WTC11 (cell line): ENCODE measurements around the gene ICA1. TPM values are rescaled to one million over a fixed set of nuclear protein-coding genes. Genes with fewer than 3 reads are reported as not detected.

Experiments used
- ATAC-seq: fragments of 200-7000 bp; cut with Tn5 transposase; 2 replicates; pipeline ENCODE4 v1.10.0; 2021; ENCODE audit warnings: mild to moderate bottlenecking, moderate library complexity
- CTCF ChIA-PET: fragments of 300-600 bp; sonication (Branson Sonifier 250); formaldehyde crosslinking; loops from one replicate; lab custom pipeline; 2021; ENCODE audit warnings: antibody characterized with exemption; lab: Charles Lee
- POLR2A ChIA-PET: fragments of 350-600 bp; sonication (Branson Sonifier 250); formaldehyde crosslinking; loops from one replicate; lab custom pipeline; 2021; ENCODE audit warnings: antibody characterized with exemption; lab: Charles Lee
- DNase-seq: peaks from one replicate; pipeline ENCODE4 v3.0.0; 2021; ENCODE audit warnings: low spot score
- H3K27ac Mint-ChIP-seq: 2 replicates; pipeline ENCODE4 v1.8.0; 2021; ENCODE audit warnings: mixed read lengths
- H3K27me3 Mint-ChIP-seq: 2 replicates; pipeline ENCODE4 v1.8.0; 2021; ENCODE audit warnings: low read depth, mild to moderate bottlenecking, moderate library complexity, mixed read lengths
- H3K36me3 Mint-ChIP-seq: 2 replicates; pipeline ENCODE4 v1.8.0; 2021; ENCODE audit warnings: mixed read lengths
- H3K4me1 Mint-ChIP-seq: 2 replicates; pipeline ENCODE4 v1.8.0; 2022; ENCODE audit warnings: mixed read lengths
- H3K4me3 Mint-ChIP-seq: 2 replicates; pipeline ENCODE4 v1.8.0; 2021; ENCODE audit warnings: mild to moderate bottlenecking, moderate library complexity, mixed read lengths
- H3K9me3 Mint-ChIP-seq: 2 replicates; pipeline ENCODE4 v1.8.0; 2021; ENCODE audit warnings: mixed read lengths
- ELF4 ChIP-seq: sonication (generic); formaldehyde crosslinking; IDR thresholded peaks from 2 replicates; pipeline ENCODE4 v1.8.1; 2022; ENCODE audit warnings: low read depth, mild to moderate bottlenecking, moderate library complexity, missing genetic modification reagents
- FOXJ3 ChIP-seq: sonication (generic); formaldehyde crosslinking; IDR thresholded peaks from 2 replicates; pipeline ENCODE4 v1.9.0; 2021; ENCODE audit warnings: missing genetic modification reagents, mild to moderate bottlenecking, borderline replicate concordance
- FOXP1 ChIP-seq: sonication (generic); formaldehyde crosslinking; IDR thresholded peaks from 2 replicates; pipeline ENCODE4 v1.8.0; 2022; ENCODE audit warnings: missing genetic modification reagents, mild to moderate bottlenecking, moderate library complexity, borderline replicate concordance
- GABPB1 ChIP-seq: sonication (generic); formaldehyde crosslinking; IDR thresholded peaks from 2 replicates; pipeline ENCODE4 v1.8.1; 2023; ENCODE audit warnings: mild to moderate bottlenecking, missing genetic modification reagents
- GRHL2 ChIP-seq: fragments of 250-450 bp; sonication (Bioruptor Pico); IDR thresholded peaks from 2 replicates; pipeline ENCODE4 v1.8.0; 2022; ENCODE audit warnings: mild to moderate bottlenecking, moderate library complexity; ENCODE audit not compliant: insufficient replicate concordance, severe bottlenecking
- KAT7 ChIP-seq: sonication (generic); formaldehyde crosslinking; IDR thresholded peaks from 2 replicates; pipeline ENCODE4 v1.8.1; 2023; ENCODE audit warnings: missing genetic modification reagents, mild to moderate bottlenecking, borderline replicate concordance
- MXD4 ChIP-seq: fragments of 250-450 bp; sonication (Bioruptor Pico); IDR thresholded peaks from 2 replicates; pipeline ENCODE4 v1.8.0; 2021; ENCODE audit warnings: mild to moderate bottlenecking, moderate library complexity, borderline replicate concordance
- PREB ChIP-seq: sonication (generic); formaldehyde crosslinking; IDR thresholded peaks from 2 replicates; pipeline ENCODE4 v1.8.1; 2022; ENCODE audit warnings: mild to moderate bottlenecking, missing genetic modification reagents, moderate library complexity, borderline replicate concordance
- SOX15 ChIP-seq: fragments of 250-450 bp; sonication (Bioruptor Pico); IDR thresholded peaks from 2 replicates; pipeline ENCODE4 v1.9.0; 2021; ENCODE audit warnings: mild to moderate bottlenecking
- TP53 ChIP-seq: sonication (generic); formaldehyde crosslinking; IDR thresholded peaks from 2 replicates; pipeline ENCODE4 v1.8.1; 2023; ENCODE audit warnings: mild to moderate bottlenecking, missing genetic modification reagents
- ZBTB21 ChIP-seq: sonication (generic); formaldehyde crosslinking; IDR thresholded peaks from 2 replicates; pipeline ENCODE4 v1.8.1; 2023; ENCODE audit warnings: mild to moderate bottlenecking, missing genetic modification reagents, borderline replicate concordance
- ZNF138 ChIP-seq: sonication (generic); formaldehyde crosslinking; conservative IDR thresholded peaks from 2 replicates; pipeline ENCODE4 v1.8.1; 2022; ENCODE audit warnings: mild to moderate bottlenecking, moderate library complexity, missing genetic modification reagents
- ZNF396 ChIP-seq: fragments of 250-450 bp; sonication (Bioruptor Pico); IDR thresholded peaks from 2 replicates; pipeline ENCODE4 v1.8.0; 2021; ENCODE audit warnings: mild to moderate bottlenecking, moderate library complexity, borderline replicate concordance
- ZNF416 ChIP-seq: fragments of 250-450 bp; sonication (Bioruptor Pico); IDR thresholded peaks from 2 replicates; pipeline ENCODE4 v1.9.0; 2021; ENCODE audit warnings: mild to moderate bottlenecking, inconsistent platforms
- ZNF425 ChIP-seq: fragments of 250-450 bp; sonication (Bioruptor Pico); conservative IDR thresholded peaks from 2 replicates; pipeline ENCODE4 v1.9.0; 2021; ENCODE audit warnings: mild to moderate bottlenecking
- total RNA-seq: library from RNA; stranded (reverse); gene quantifications from 3 replicates; pipeline ENCODE4 v1.2.3, GENCODE V29; 2021
- TF ChIP-seq, protein P1 (sequence below): sonication (generic); formaldehyde crosslinking; IDR thresholded peaks from 2 replicates; pipeline ENCODE4 v1.8.0; 2023; ENCODE audit warnings: missing genetic modification reagents
- TF ChIP-seq, protein P2 (sequence below): sonication (generic); formaldehyde crosslinking; IDR thresholded peaks from 2 replicates; pipeline ENCODE4 v1.8.1; 2023; ENCODE audit warnings: mild to moderate bottlenecking, missing genetic modification reagents
- TF ChIP-seq, protein P3 (sequence below): sonication (generic); formaldehyde crosslinking; IDR thresholded peaks from 2 replicates; pipeline ENCODE4 v1.8.0; 2022; ENCODE audit warnings: mild to moderate bottlenecking, missing genetic modification reagents
- TF ChIP-seq, protein P4 (sequence below): sonication (generic); formaldehyde crosslinking; IDR thresholded peaks from 2 replicates; pipeline ENCODE4 v1.8.0; 2023; ENCODE audit warnings: mild to moderate bottlenecking, missing genetic modification reagents

Gene ICA1
- total RNA-seq, 1 experiment from 2014 or later, result 31.2 TPM

DNA sequence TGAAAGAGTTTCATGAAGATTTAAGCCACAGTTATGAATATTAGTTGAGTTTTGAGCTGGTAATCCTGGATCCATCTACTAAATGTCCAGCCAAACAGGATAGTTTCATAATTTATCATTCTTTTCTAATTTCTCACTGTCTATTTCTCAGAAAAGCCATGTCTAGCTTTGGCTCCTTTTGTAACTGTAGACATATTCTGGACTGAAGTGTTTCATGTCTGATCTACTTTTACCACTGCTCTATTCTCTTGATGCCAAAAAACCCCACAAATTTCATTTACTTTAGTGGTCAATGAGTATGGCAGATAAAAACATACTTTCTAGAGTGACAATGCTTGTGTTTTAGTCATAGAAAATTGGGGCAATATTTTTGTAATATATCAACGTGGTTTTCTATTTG, 61.2 kb downstream of the ICA1 start:
- DNase-seq (no peak), ATAC-seq (no peak)
- H3K4me3 Mint-ChIP-seq, result no peak overlapping the region
- peaks cover 11% of the 10 kb centered on the region; the same call in 1 of the 2 replicates for H3K36me3 Mint-ChIP-seq
- no peaks in the 10 kb centered on the region for H3K9me3 Mint-ChIP-seq
- TF ChIP-seq, protein P1, sequence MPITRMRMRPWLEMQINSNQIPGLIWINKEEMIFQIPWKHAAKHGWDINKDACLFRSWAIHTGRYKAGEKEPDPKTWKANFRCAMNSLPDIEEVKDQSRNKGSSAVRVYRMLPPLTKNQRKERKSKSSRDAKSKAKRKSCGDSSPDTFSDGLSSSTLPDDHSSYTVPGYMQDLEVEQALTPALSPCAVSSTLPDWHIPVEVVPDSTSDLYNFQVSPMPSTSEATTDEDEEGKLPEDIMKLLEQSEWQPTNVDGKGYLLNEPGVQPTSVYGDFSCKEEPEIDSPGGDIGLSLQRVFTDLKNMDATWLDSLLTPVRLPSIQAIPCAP (CRISPR knock-in tag), result no peak
- TF ChIP-seq SOX15 (no peak), ZNF396 (CRISPR knock-in tag) (no peak), FOXP1 (no peak)
- peaks cover 8% of the 10 kb centered on the region for H3K4me1 Mint-ChIP-seq
- no peaks in the 10 kb centered on the region for H3K27me3 Mint-ChIP-seq
- no peak overlapping the region for H3K27ac Mint-ChIP-seq
- ChIA-PET CTCF (no interaction called here), POLR2A (no interaction called here)

- TF ChIP-seq, protein P2, sequence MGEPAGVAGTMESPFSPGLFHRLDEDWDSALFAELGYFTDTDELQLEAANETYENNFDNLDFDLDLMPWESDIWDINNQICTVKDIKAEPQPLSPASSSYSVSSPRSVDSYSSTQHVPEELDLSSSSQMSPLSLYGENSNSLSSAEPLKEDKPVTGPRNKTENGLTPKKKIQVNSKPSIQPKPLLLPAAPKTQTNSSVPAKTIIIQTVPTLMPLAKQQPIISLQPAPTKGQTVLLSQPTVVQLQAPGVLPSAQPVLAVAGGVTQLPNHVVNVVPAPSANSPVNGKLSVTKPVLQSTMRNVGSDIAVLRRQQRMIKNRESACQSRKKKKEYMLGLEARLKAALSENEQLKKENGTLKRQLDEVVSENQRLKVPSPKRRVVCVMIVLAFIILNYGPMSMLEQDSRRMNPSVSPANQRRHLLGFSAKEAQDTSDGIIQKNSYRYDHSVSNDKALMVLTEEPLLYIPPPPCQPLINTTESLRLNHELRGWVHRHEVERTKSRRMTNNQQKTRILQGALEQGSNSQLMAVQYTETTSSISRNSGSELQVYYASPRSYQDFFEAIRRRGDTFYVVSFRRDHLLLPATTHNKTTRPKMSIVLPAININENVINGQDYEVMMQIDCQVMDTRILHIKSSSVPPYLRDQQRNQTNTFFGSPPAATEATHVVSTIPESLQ (CRISPR knock-in tag), result no peak
- TF ChIP-seq KAT7 (CRISPR knock-in tag), result no peak
- TF ChIP-seq ZNF425, result no peak
- TF ChIP-seq GABPB1 (CRISPR knock-in tag), result no peak
- no peak for TF ChIP-seq MXD4
- TF ChIP-seq, protein P3, sequence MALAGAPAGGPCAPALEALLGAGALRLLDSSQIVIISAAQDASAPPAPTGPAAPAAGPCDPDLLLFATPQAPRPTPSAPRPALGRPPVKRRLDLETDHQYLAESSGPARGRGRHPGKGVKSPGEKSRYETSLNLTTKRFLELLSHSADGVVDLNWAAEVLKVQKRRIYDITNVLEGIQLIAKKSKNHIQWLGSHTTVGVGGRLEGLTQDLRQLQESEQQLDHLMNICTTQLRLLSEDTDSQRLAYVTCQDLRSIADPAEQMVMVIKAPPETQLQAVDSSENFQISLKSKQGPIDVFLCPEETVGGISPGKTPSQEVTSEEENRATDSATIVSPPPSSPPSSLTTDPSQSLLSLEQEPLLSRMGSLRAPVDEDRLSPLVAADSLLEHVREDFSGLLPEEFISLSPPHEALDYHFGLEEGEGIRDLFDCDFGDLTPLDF (CRISPR knock-in tag), result no peak
- TF ChIP-seq ZNF138 (CRISPR knock-in tag), result no peak
- TF ChIP-seq ZNF416 (CRISPR knock-in tag), result no peak
- no peak for TF ChIP-seq PREB (CRISPR knock-in tag)
- TF ChIP-seq, protein P4, sequence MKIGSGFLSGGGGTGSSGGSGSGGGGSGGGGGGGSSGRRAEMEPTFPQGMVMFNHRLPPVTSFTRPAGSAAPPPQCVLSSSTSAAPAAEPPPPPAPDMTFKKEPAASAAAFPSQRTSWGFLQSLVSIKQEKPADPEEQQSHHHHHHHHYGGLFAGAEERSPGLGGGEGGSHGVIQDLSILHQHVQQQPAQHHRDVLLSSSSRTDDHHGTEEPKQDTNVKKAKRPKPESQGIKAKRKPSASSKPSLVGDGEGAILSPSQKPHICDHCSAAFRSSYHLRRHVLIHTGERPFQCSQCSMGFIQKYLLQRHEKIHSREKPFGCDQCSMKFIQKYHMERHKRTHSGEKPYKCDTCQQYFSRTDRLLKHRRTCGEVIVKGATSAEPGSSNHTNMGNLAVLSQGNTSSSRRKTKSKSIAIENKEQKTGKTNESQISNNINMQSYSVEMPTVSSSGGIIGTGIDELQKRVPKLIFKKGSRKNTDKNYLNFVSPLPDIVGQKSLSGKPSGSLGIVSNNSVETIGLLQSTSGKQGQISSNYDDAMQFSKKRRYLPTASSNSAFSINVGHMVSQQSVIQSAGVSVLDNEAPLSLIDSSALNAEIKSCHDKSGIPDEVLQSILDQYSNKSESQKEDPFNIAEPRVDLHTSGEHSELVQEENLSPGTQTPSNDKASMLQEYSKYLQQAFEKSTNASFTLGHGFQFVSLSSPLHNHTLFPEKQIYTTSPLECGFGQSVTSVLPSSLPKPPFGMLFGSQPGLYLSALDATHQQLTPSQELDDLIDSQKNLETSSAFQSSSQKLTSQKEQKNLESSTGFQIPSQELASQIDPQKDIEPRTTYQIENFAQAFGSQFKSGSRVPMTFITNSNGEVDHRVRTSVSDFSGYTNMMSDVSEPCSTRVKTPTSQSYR, result no peak
- TF ChIP-seq ZNF396 (CRISPR knock-in tag), result no peak
- TF ChIP-seq SOX15, result no peak
- no peak for TF ChIP-seq GRHL2 (CRISPR knock-in tag)
- no peak for TF ChIP-seq ELF4 (CRISPR knock-in tag)
- TF ChIP-seq TP53 (CRISPR knock-in tag), result no peak
- TF ChIP-seq FOXJ3 (CRISPR knock-in tag), result no peak
- no peak for TF ChIP-seq ZBTB21
- H3K4me1 Mint-ChIP-seq, result peaks cover 4% of the 10 kb centered on the region
- CTCF ChIA-PET, result no interaction called here
- ATAC-seq, result no peak
- no peak for DNase-seq
- H3K27ac Mint-ChIP-seq, result no peak overlapping the region
- H3K4me3 Mint-ChIP-seq, result no peak overlapping the region
- POLR2A ChIA-PET, result no interaction called here
- H3K9me3 Mint-ChIP-seq, result no peaks in the 10 kb centered on the region
- H3K36me3 Mint-ChIP-seq, result peaks cover 11% of the 10 kb centered on the region; the same call in 1 of the 2 replicates
- no peaks in the 10 kb centered on the region for H3K27me3 Mint-ChIP-seq
Measured at GRCh38 chr7:8200316-8200715, 61.7 kb downstream of the ICA1 start.
